Adipose tissue (tissue), 3 donors: ENCODE data around the gene PAFAH2. TPM values are rescaled to one million over a fixed set of nuclear protein-coding genes. Genes with fewer than 3 reads are reported as not detected.

Experiments
- H3K27ac ChIP-seq: one replicate; pipeline ENCODE4 v1.5.1; 2013; ENCODE audit warnings: low read depth, low read length
- WGBS, 3 donors: extraction: QIAGEN DNeasy Blood & Tissue Kit; methylation state at CpG; one replicate each; pipeline ENCODE4 v1.1.7; 2013; 5-methylcytosine and 5-hydroxymethylcytosine counted together
- polyA plus RNA-seq, 3 donors: library from polyadenylated mRNA; stranded (reverse); fragments of 200-250 nt; gene quantifications; one replicate each; pipeline ENCODE4 v1.2.3, GENCODE V29; 2013
- donor health status: healthy with polysubstance abuse.
- donor health status: Bipolar disorder and iron deficiency.
- donor health status: healthy.

The PAFAH2 gene
- polyA plus RNA-seq, 3 donors, result 4.3 to 9.8 (median 4.9) TPM

DNA sequence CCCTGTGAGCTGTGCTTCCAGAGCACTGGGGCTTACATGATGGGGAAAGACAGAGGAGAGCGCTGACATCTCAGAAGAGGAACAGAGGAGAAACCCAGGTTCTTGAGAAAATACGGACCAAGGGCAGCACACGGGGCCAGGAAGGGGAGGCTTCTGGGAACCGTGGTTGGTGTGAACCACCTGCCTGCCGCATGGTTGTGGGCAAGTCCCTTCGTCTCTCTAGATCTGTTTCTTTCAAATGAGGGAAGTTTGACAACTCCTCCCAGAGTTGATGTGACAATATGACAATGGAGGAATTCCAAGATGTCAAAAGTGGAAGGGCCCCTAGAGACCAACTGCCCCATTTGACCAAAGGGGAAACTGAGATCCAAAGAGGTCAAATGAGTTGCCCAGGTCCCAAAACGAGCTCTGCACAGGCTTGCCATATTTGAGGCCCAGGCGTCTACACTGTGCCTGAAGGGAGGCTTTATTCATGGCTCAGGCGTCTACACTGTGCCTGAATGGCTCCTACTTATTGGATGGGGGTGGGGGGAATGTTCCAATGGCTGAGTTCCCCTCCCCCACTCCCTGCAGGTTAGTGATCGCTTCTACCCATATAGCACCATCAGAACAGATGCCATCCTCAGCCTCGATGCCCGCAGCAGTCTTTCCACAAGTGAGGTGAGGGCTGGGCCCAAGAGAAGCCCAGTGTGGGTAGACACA is 34.9 kb upstream of the PAFAH2 start:
- no peak overlapping the region for H3K27ac ChIP-seq
- WGBS, 3 donors, result 79 to 90% (median 88%) methylated on average over 12 of the region's 12 CpGs

DNA sequence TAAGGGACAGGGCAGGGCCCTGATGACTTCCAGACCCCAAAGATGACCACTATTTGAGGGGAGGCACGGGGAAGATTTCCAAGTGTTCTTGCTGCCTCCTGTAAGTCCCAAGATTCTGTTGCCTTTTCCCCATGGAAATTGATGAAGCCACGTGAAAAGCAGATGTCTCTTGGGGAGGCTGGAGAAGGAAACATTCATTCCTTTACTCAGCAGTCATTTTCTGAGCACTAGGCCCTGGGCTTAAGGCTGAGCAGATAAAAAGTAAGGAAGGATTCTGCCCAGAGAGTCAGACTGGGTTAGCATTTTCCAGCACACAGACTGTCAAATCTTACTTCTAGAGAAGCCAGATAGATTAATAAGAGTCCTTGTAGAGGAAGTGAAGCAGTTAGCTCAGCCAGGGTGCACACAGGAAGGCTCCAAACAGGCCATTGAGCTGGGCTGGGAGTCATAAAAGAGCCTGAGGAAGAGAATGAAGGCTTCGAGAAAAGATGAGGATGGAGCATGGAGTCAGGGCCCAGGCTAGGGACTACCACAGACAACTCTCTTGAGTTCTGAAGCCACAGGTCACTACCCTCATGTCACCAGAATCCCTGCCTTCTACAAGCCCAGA is 33.9 kb upstream of the PAFAH2 start:
- WGBS, 3 donors, result 77 to 83% (median 79%) methylated on average over 3 of the region's 3 CpGs
- no peak overlapping the region for H3K27ac ChIP-seq

GRCh38 chr1:26031196-26031595 is 33.3 kb upstream of the PAFAH2 start:
- WGBS, 3 donors, result 75 to 90% (median 83%) methylated on average over 4 of the region's 4 CpGs
- H3K27ac ChIP-seq, result no peak overlapping the region

DNA sequence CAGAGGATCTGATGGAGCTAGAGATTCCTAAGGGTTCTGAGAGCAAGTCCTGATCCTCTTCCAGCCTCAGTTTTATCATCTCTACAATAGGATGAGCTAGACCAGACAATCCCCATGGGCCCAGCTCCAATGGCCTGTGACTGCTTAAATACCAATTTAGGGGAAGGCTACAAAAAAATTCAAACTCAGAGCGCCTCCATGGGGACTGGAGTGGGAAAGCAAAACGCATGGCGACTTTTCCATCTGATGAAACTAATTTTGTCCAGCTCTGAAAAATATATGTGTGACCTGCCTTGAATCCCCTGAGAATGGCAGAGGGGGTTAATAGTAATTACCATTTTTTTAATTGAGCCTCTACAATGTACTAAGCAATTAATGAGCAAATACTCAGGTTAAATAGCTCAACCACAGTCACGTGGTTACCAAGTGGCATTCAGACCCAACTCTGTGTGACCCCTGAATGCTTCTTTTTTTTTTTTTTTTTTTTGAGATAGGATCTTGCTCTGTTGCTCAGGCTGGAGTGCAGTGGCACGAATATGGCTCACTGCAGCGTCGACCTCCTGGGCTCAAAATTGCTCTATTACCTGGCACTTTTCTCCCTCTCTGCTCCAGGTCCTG is 32.1 kb upstream of the PAFAH2 start:
- 87 to 88% (median 88%) methylated on average over 7 of the region's 7 CpGs for WGBS, 3 donors
- no peak overlapping the region for H3K27ac ChIP-seq

DNA sequence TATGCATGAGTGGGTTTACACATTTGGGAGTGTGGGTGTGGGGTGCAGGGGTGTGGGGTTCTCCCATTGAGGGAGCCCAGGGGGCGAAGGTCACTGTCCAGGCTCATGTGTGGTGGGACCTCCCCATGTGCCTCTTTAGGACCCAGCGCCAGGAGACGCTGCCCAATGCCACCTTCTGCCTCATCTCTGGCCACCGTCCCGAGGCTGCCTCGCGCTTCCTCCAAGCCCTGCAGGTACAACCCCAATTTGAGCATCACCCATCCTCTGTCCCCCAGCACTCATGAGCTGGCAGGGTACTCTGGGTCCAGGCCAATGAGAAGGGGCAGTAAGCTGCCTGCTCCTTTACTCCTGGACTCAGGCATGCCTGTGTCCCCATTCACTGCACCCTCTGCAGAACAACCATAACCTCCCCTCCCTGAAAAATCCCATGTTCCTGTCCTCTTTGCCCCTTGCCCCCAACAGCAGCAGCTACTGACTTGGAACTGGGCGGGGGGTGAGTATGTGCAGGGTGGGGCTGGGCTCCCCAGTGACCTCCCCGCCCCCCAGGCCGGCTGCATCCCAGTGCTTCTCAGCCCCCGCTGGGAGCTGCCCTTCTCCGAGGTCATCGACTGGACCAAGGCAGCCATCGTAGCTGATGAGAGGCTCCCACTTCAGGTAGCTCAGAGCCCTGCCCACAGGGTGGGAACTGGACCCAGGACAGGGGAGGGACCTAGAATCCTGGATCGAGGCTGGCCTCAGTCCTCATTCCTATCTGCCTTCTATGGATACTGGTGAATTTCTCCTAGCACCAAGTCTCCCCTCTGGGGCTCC is 31.4 kb upstream of the PAFAH2 start:
- H3K27ac ChIP-seq, result no peak overlapping the region
- WGBS, 3 donors, result 77 to 83% (median 79%) methylated on average over 15 of the region's 15 CpGs

- no peak overlapping the region for H3K27ac ChIP-seq
- 67 to 75% (median 74%) methylated on average over 8 of the region's 8 CpGs for WGBS, 3 donors
Measured at GRCh38 chr1:26028490-26028980, 30.7 kb upstream of the PAFAH2 start.

DNA sequence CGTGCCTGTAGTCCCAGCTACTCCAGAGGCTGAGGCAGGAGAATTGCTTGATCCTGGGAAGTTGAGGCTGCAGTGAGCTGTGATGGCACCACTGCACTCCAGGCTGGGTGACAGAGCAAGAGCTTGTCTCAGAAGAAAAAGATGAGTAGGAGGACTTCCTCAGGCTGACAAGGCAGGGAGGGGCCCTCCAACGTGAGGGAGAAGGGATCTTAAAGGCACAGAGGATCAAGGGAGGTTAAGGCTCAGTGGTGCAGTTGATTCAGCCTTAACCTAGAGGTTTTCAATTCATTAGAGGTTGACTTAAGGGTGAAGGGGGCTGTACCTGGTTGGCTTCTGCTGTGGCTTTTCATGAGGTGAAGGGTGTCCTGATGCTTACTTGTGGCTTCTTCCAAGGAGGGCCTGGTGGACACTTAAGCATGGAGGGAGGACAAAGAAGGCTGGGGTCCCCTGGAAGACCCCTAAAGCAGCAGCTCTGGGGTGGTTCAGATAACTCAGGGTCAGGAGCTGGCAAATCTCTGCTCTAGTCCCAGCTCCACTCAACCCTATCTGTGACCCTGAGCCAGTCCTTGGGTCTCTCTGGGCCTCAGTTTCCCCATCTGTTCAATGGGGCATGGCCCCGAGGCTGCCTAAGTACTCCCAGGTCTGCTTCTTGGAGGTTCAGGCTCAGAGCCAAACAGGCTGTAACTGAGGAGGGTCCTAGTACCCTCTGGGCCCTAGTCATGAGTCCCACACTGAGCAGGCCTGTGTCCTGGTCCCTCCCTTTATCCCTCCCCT is 30.0 kb upstream of the PAFAH2 start:
- H3K27ac ChIP-seq, result no peak overlapping the region
- WGBS, 3 donors, result 32 to 42% (median 40%) methylated on average over 3 of the region's 3 CpGs

DNA sequence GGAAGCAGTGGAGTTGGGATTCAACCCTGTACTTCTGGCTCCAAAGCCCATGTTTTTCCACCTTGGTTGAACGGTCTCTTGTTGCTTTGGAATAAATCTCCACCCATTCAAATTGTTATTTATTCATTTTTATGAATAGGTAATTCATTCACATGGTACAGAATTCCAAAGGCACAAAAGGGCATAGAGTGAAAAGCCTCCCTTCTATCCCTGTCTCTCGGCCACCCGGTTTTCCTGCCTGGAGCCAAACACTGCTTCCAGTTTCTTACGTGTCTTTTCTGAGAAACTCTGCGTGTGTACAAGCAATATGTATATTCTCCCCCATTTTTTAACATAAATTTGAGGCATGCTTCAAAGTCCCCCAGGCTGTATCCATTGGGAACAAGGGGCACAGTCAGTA is 27.7 kb upstream of the PAFAH2 start:
- no peak overlapping the region for H3K27ac ChIP-seq
- WGBS, 3 donors, result 76 to 82% (median 80%) methylated on average over 5 of the region's 5 CpGs

GRCh38 chr1:26025060-26025459 is 27.2 kb upstream of the PAFAH2 start:
- H3K27ac ChIP-seq, result no peak overlapping the region
- WGBS, 3 donors, result 41 to 87% (median 79%) methylated on average over 5 of the region's 5 CpGs

GRCh38 chr1:26023826-26024225 is 26.0 kb upstream of the PAFAH2 start:
- 88 to 92% (median 88%) methylated on average over 5 of the region's 5 CpGs for WGBS, 3 donors
- no peak overlapping the region for H3K27ac ChIP-seq

DNA sequence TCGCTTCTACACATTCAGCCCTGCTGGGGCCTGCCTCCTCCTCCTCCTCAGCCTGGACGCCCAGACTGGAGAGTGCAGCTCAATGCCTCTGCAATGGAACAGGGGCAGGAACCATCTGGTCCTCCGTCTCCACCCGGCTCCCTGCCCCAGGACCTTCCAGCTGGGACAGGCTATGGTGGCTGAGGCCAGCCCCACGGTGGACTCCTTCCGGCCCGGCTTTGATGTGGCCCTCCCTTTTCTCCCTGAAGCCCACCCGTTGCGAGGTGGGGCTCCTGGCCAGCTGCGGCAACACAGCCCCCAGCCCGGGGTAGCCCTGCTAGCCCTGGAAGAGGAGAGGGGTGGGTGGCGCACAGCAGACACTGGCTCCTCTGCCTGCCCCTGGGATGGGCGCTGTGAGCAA is 25.1 kb upstream of the PAFAH2 start:
- WGBS, 3 donors, result 86 to 95% (median 90%) methylated on average over 12 to 13 of the region's 13 CpGs
- H3K27ac ChIP-seq, result no peak overlapping the region

GRCh38 chr1:26022404-26022779 is 24.5 kb upstream of the PAFAH2 start:
- no peak overlapping the region for H3K27ac ChIP-seq
- 63 to 79% (median 74%) methylated on average over 8 of the region's 8 CpGs for WGBS, 3 donors

- no peak within 1 kb of the TSS for H3K27ac ChIP-seq
- WGBS, 3 donors, result 40 to 54% (median 44%) methylated on average over 14 to 15 of the region's 15 CpGs
Measured at GRCh38 chr1:26021647-26022403, 24.0 kb upstream of the PAFAH2 start, which contains the start of gene EXTL1. Gene EXTL1, plus strand, starts transcription at chr1:26021775. Its CDS starts 872 bp downstream, at chr1:26022647.

DNA sequence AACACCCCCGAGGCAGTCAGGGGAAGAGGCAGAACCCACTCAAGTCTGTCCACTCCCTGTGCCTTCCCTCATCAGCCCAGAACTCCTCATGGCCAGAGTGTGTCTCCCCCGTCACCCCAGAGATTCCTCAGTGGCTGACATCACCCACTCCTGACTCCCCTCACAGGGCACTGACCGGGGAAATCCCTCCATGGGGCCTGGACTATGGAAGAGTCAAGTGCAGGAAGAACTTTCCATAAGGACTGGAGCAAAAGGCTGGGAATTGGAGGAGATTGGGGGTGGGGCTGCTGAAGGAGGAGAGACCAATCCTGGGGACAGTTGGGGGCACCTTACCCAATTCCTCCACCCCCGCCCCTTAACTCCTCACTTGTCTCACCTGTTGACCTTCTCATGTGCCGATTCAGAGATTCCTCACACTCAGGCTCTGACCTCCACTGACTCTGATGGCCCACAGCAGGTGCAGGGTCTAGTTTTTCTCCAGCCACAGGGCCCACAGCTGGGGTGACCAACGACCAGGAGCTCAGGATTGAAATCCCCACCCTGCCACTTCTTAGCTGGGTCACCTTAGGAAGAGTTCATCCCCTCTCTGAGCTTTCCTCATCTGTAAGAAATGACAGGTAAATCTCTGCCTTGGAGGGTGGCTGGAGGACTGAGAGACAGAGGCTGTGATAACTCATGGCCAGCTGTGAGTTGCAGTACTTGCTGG is 23.2 kb upstream of the PAFAH2 start:
- 66 to 74% (median 67%) methylated on average over 6 of the region's 6 CpGs for WGBS, 3 donors
- no peak overlapping the region for H3K27ac ChIP-seq

- WGBS, 3 donors, result 55 to 70% (median 57%) methylated on average over 6 of the region's 6 CpGs
- no peak overlapping the region for H3K27ac ChIP-seq
Measured at GRCh38 chr1:26020330-26020768, 22.5 kb upstream of the PAFAH2 start.

DNA sequence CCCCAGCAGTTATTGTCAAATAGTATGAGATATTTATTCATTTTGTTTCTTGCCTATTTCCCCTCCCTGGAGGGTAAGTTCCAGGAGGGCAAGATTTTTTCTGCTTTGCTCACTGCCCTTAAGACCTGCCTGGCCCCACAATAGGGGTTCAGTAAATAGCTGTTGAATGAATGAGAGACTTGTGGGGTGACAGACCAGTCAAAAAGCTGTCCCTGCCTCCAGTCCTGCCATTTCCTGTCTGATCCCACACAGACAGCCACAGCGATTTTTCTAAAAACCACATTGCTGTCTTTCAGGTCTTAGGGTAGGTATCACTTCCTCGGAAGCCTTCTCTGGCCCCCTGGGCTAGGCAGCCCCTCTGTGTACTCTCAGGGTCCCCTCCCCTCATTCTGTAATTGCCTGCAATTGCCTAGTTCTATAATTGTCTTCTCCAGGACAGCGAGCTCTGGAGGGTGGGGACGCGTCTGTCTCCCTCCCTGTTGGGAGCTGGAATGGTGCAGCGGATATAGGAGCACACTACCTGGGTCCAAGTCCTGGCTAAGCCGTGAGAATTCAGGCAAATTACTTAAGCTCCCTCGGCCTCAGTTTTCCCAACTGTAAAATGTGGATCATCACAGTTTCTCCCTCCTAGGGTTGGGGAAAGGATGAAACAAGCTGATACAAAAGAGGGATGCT is 21.9 kb upstream of the PAFAH2 start:
- H3K27ac ChIP-seq, result no peak overlapping the region
- WGBS, 3 donors, result 62 to 81% (median 63%) methylated on average over 8 of the region's 8 CpGs
